DND-41 (cell line): Measurements from ENCODE around the gene EPB41L4A.

Source experiments
- CTCF ChIP-seq: IDR thresholded peaks from 2 replicates; pipeline ENCODE4 v1.5.1; 2012; ENCODE audit warnings: borderline replicate concordance, low read length, moderate library complexity, mild to moderate bottlenecking; ENCODE audit not compliant: poor library complexity, severe bottlenecking; ENCODE audit errors: extremely low read depth
- EZH2 ChIP-seq: IDR thresholded peaks from 3 replicates; pipeline ENCODE4 v1.6.1; 2012; ENCODE audit warnings: borderline replicate concordance, low read depth, mild to moderate bottlenecking, moderate library complexity, low read length, inconsistent platforms; ENCODE audit not compliant: severe bottlenecking

- TF ChIP-seq EZH2 (no peak), CTCF (no peak)
These were observed 148.5 kb downstream of the EPB41L4A start for GRCh38 chr5:112270299-112271293.
